Measurements from ENCODE around the gene KBTBD13.

DNA sequence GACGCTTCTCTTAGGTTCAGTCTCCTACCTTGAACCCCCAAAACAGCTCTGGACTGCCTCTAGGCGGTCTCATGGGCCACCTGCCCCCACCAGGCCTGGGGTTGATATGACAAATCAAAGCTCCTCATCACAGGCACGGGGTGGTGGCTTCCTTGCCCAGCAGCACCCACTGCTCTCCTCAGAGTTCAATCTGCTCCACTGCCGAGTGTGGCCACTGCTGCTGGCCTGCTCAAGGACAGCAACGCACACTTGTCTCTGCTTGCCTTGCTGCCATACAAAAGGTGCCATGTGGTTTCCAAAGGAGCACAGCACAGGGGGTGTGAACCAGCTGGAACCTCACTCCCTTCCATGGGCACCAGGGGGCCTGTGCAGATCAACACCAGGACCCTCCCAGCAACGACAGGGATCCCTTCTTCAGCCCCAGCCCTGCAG, 10.2 kb downstream of the KBTBD13 start:
- TF ChIP-seq CTCF (IDR thresholded peaks at IDR 0.05) (peak in 1 of 6 experiments; percentile 2), POLR2A (IDR thresholded peaks at IDR 0.05) (no peak)
